Measurements from ENCODE around the gene MRPS23. TPM values are rescaled to one million over a fixed set of nuclear protein-coding genes. Genes with fewer than 3 reads are reported as not detected.
A peak's percentile ranks its signal among the peaks of the same experiment; 100 is the strongest.

The MRPS23 gene
- total and polyA plus RNA-seq, 2 of the 13 experiments (the other 11 are each of a cell fraction or from before 2014, with no cell fraction given): 63.2 to 181 TPM

DNA sequence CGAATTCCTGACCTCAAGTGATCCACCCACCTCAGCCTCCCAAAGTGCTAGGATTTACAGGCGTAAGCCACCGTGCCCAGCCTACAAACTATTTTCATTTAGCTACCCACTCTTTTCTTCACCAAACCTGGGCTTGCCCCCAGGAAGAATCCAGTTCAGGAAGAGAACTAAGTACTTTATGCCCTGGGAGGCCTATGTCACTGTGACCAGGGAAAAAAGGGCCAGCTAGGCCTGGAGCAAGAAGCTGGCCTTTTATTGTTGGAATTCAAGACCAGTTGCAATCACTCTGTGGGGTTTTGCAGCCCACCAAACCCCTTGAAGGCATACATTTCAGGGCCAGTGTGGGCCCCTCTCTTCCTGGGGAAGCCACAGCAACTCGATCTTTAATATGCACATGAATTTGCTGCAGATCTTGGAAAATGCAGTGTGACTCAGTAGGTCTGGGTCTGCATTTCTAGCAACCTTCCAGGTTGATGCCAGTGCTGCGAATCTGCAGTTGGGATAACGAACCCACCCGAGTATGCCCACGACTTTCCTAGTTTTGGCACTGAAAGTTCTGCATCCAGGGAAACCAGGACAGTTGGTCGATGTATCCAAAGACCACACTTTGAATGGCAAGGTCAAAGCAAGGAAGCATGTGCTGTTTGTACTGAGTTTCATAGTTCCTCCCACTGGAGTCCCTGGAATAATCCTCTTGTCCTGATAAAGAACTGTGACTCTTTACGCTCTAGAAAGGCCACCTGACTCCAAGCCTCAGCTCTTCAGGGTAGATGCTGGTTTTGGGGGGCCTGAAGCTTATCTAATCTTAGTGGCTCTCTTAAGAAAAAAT is 7.2 kb upstream of the MRPS23 start (continued):
- TF ChIP-seq, protein P1, sequence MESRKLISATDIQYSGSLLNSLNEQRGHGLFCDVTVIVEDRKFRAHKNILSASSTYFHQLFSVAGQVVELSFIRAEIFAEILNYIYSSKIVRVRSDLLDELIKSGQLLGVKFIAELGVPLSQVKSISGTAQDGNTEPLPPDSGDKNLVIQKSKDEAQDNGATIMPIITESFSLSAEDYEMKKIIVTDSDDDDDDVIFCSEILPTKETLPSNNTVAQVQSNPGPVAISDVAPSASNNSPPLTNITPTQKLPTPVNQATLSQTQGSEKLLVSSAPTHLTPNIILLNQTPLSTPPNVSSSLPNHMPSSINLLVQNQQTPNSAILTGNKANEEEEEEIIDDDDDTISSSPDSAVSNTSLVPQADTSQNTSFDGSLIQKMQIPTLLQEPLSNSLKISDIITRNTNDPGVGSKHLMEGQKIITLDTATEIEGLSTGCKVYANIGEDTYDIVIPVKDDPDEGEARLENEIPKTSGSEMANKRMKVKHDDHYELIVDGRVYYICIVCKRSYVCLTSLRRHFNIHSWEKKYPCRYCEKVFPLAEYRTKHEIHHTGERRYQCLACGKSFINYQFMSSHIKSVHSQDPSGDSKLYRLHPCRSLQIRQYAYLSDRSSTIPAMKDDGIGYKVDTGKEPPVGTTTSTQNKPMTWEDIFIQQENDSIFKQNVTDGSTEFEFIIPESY (CRISPR knock-in tag; IDR thresholded peaks at IDR 0.05): no peak
- TF ChIP-seq, protein P2, sequence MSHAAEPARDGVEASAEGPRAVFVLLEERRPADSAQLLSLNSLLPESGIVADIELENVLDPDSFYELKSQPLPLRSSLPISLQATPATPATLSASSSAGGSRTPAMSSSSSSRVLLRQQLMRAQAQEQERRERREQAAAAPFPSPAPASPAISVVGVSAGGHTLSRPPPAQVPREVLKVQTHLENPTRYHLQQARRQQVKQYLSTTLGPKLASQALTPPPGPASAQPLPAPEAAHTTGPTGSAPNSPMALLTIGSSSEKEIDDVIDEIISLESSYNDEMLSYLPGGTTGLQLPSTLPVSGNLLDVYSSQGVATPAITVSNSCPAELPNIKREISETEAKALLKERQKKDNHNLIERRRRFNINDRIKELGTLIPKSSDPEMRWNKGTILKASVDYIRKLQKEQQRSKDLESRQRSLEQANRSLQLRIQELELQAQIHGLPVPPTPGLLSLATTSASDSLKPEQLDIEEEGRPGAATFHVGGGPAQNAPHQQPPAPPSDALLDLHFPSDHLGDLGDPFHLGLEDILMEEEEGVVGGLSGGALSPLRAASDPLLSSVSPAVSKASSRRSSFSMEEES (CRISPR knock-in tag; IDR thresholded peaks at IDR 0.05): peak; percentile 82; the same call in 1 of the 2 replicates
- TF ChIP-seq HNF4G (IDR thresholded peaks at IDR 0.05; ENCODE audit: borderline replicate concordance, low read depth, low read length) (no peak), HNF4G (CRISPR knock-in tag; IDR thresholded peaks at IDR 0.05; ENCODE audit: borderline replicate concordance, low read depth) (no peak), ZNF547 (CRISPR knock-in tag; IDR thresholded peaks at IDR 0.05) (no peak; the same call in 1 of the 2 replicates), ZNF557 (CRISPR knock-in tag; IDR thresholded peaks at IDR 0.05) (no peak), SNRNP70 (IDR thresholded peaks at IDR 0.05; ENCODE audit: low read depth, low read length) (no peak), NFE2L1 (CRISPR knock-in tag; IDR thresholded peaks at IDR 0.05; ENCODE audit: borderline replicate concordance) (no peak), NR2F1 (CRISPR knock-in tag; IDR thresholded peaks at IDR 0.05) (no peak), ZBTB8A (CRISPR knock-in tag; IDR thresholded peaks at IDR 0.05; ENCODE audit: borderline replicate concordance, low read depth) (no peak), NFATC3 (CRISPR knock-in tag; IDR thresholded peaks at IDR 0.05) (no peak), POLR2AphosphoS5 (IDR thresholded peaks at IDR 0.05; ENCODE audit: low read depth, low read length) (no peak), NR3C1 (CRISPR knock-in tag; IDR thresholded peaks at IDR 0.05) (no peak), DPF2 (CRISPR knock-in tag; IDR thresholded peaks at IDR 0.05; ENCODE audit: borderline replicate concordance, low read depth) (no peak), ISL2 (CRISPR knock-in tag; IDR thresholded peaks at IDR 0.05) (peak; percentile 8; the same call in 1 of the 2 replicates)
- TF ChIP-seq, protein P3, sequence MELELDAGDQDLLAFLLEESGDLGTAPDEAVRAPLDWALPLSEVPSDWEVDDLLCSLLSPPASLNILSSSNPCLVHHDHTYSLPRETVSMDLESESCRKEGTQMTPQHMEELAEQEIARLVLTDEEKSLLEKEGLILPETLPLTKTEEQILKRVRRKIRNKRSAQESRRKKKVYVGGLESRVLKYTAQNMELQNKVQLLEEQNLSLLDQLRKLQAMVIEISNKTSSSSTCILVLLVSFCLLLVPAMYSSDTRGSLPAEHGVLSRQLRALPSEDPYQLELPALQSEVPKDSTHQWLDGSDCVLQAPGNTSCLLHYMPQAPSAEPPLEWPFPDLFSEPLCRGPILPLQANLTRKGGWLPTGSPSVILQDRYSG (CRISPR knock-in tag; IDR thresholded peaks at IDR 0.05): no peak
- TF ChIP-seq, protein P4, sequence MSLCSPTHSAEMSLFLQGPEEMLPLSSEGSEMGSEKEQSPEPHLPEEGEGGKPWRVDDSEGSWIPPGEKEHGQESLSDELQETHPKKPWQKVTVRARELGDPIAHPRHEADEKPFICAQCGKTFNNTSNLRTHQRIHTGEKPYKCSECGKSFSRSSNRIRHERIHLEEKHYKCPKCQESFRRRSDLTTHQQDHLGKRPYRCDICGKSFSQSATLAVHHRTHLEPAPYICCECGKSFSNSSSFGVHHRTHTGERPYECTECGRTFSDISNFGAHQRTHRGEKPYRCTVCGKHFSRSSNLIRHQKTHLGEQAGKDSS (CRISPR knock-in tag; IDR thresholded peaks at IDR 0.05; ENCODE audit: borderline replicate concordance, low read depth): no peak
- TF ChIP-seq, protein P5, sequence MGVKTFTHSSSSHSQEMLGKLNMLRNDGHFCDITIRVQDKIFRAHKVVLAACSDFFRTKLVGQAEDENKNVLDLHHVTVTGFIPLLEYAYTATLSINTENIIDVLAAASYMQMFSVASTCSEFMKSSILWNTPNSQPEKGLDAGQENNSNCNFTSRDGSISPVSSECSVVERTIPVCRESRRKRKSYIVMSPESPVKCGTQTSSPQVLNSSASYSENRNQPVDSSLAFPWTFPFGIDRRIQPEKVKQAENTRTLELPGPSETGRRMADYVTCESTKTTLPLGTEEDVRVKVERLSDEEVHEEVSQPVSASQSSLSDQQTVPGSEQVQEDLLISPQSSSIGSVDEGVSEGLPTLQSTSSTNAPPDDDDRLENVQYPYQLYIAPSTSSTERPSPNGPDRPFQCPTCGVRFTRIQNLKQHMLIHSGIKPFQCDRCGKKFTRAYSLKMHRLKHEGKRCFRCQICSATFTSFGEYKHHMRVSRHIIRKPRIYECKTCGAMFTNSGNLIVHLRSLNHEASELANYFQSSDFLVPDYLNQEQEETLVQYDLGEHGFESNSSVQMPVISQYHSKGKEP (CRISPR knock-in tag; IDR thresholded peaks at IDR 0.05): no peak
- TF ChIP-seq, protein P6, sequence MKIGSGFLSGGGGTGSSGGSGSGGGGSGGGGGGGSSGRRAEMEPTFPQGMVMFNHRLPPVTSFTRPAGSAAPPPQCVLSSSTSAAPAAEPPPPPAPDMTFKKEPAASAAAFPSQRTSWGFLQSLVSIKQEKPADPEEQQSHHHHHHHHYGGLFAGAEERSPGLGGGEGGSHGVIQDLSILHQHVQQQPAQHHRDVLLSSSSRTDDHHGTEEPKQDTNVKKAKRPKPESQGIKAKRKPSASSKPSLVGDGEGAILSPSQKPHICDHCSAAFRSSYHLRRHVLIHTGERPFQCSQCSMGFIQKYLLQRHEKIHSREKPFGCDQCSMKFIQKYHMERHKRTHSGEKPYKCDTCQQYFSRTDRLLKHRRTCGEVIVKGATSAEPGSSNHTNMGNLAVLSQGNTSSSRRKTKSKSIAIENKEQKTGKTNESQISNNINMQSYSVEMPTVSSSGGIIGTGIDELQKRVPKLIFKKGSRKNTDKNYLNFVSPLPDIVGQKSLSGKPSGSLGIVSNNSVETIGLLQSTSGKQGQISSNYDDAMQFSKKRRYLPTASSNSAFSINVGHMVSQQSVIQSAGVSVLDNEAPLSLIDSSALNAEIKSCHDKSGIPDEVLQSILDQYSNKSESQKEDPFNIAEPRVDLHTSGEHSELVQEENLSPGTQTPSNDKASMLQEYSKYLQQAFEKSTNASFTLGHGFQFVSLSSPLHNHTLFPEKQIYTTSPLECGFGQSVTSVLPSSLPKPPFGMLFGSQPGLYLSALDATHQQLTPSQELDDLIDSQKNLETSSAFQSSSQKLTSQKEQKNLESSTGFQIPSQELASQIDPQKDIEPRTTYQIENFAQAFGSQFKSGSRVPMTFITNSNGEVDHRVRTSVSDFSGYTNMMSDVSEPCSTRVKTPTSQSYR (CRISPR knock-in tag; IDR thresholded peaks at IDR 0.05; ENCODE audit: borderline replicate concordance): no peak

All from HepG2 (cell line).